Body of pancreas (tissue), 4 donors: ENCODE results near the gene TENM4.

Experiments used
- POLR2A ChIP-seq, 3 donors: fragments of 450-650 bp; IDR thresholded peaks; one replicate each; pipeline ENCODE4 v1.6.1; 2016; ENCODE audit warnings: antibody characterized with exemption in 3 of 3, mild to moderate bottlenecking in 2 of 3
- TF ChIP-seq, protein P1 (sequence below), 7 experiments: fragments of 450-650 bp in 4 of 7; fragments of 200-600 bp in 3 of 7; sonication (generic) in 3 of 7; IDR thresholded peaks; one replicate each; pipeline ENCODE4 v1.5.1; 2016 to 2019; ENCODE audit warnings: antibody characterized with exemption in 7 of 7

GRCh38 chr11:78651136-78651775 is 789.6 kb downstream of the TENM4 start:
- TF ChIP-seq, protein P1, sequence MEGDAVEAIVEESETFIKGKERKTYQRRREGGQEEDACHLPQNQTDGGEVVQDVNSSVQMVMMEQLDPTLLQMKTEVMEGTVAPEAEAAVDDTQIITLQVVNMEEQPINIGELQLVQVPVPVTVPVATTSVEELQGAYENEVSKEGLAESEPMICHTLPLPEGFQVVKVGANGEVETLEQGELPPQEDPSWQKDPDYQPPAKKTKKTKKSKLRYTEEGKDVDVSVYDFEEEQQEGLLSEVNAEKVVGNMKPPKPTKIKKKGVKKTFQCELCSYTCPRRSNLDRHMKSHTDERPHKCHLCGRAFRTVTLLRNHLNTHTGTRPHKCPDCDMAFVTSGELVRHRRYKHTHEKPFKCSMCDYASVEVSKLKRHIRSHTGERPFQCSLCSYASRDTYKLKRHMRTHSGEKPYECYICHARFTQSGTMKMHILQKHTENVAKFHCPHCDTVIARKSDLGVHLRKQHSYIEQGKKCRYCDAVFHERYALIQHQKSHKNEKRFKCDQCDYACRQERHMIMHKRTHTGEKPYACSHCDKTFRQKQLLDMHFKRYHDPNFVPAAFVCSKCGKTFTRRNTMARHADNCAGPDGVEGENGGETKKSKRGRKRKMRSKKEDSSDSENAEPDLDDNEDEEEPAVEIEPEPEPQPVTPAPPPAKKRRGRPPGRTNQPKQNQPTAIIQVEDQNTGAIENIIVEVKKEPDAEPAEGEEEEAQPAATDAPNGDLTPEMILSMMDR (IDR thresholded peaks at IDR 0.05) = no peak
- no peak for TF ChIP-seq POLR2A (IDR thresholded peaks at IDR 0.05)
